ENCODE results near the gene KCNJ4. TPM values are rescaled to one million over a fixed set of nuclear protein-coding genes. Genes with fewer than 3 reads are reported as not detected.

Gene KCNJ4
- total and polyA plus RNA-seq, 10 of the 15 experiments (the other 5 are each of a cell fraction or from before 2014, with no cell fraction given): not detected

- no peak for TF ChIP-seq TAF1 (IDR thresholded peaks at IDR 0.05; ENCODE audit: borderline replicate concordance, low read depth, low read length)
- no peak for TF ChIP-seq STAT3 (IDR thresholded peaks at IDR 0.05; ENCODE audit: low read depth, low read length)
- no peak for TF ChIP-seq ASH2L (IDR thresholded peaks at IDR 0.05; ENCODE audit: borderline replicate concordance, low read depth)
- TF ChIP-seq JUNB (IDR thresholded peaks at IDR 0.05): no peak
- TF ChIP-seq ZZZ3 (IDR thresholded peaks at IDR 0.05; ENCODE audit: control insufficient read depth, insufficient read length, low read depth): no peak
- no peak for TF ChIP-seq SMARCA5 (IDR thresholded peaks at IDR 0.05)
- no peak for TF ChIP-seq GATAD2B (conservative IDR thresholded peaks at IDR 0.05; ENCODE audit: low read depth)
- no peak for TF ChIP-seq IRF3 (IDR thresholded peaks at IDR 0.05)
- TF ChIP-seq HDAC6 (IDR thresholded peaks at IDR 0.05; ENCODE audit: unreplicated experiment): no peak
- TF ChIP-seq TBL1XR1 (IDR thresholded peaks at IDR 0.05; ENCODE audit: low read depth, low read length): no peak
- TF ChIP-seq SMAD1 (IDR thresholded peaks at IDR 0.05; ENCODE audit: low read depth, partially characterized antibody): no peak
- SMC1A ChIA-PET (ENCODE audit: uncharacterized antibody, unreplicated experiment): no interaction called here
- RAD21 ChIA-PET (ENCODE audit: unreplicated experiment): no interaction called here
- Histone ChIP-seq H3K36me3 (ENCODE audit: control insufficient read depth in 2 of 2, insufficient read depth in 2 of 2, low read length in 1 of 2) (no peaks in the 10 kb centered on the region), H3K9ac (ENCODE audit: control insufficient read depth, insufficient read depth, low read length) (no peak overlapping the region), H3K9me3 (replicated peaks; ENCODE audit: control insufficient read depth, insufficient read depth, low read length) (no peaks in the 10 kb centered on the region), H3K4me3 (no peak overlapping the region), H4K20me1 (ENCODE audit: control insufficient read depth, insufficient read depth) (no peaks in the 10 kb centered on the region), H3K79me2 (ENCODE audit: control insufficient read depth, insufficient read depth, low read length) (no peaks in the 10 kb centered on the region), H2AFZ (ENCODE audit: control insufficient read depth, low read depth, low read length) (no peak overlapping the region), H3K27ac (ENCODE audit: control insufficient read depth, insufficient read depth) (no peak overlapping the region), H3K4me1 (ENCODE audit: control insufficient read depth, insufficient read depth, low read length) (no peaks in the 10 kb centered on the region), H3K27me3 (replicated peaks in 1 of 2; ENCODE audit: control insufficient read depth in 2 of 2, insufficient read depth in 2 of 2, low read length in 1 of 2) (peaks cover 4 to 12% of the 10 kb centered on the region in 2 experiments), H3K4me2 (ENCODE audit: control insufficient read depth, insufficient read depth) (no peak overlapping the region)
- in situ Hi-C loops (cut with MboI): no loop called here
- FAIRE-seq: no peak
- WGBS (ENCODE audit: insufficient coverage, insufficient replicate concordance, low lambda C conversion rate, missing lambda C conversion rate): 66% methylated on average over 10 of the region's 10 CpGs
- intact Hi-C loops (cut with micrococcal nuclease; ENCODE audit: unreplicated experiment): no loop called here
- DNase-seq (ENCODE audit: low read depth, low spot score): no peak
- POLR2A ChIA-PET: no interaction called here
- no TSS peak for BruUV-seq (replicated peaks)
- CTCF ChIA-PET: no interaction called here
- no peak for ATAC-seq
These were observed 10.1 kb upstream of the KCNJ4 start for GRCh38 chr22:38464992-38465672.
